PC-3 (cell line): ENCODE results near the gene DYSF. TPM values are rescaled to one million over a fixed set of nuclear protein-coding genes. Genes with fewer than 3 reads are reported as not detected.
A peak's percentile ranks its signal among the peaks of the same experiment; 100 is the strongest.

Source experiments
- ATAC-seq: fragments of 200-7000 bp; cut with Tn5 transposase; 2 replicates; pipeline ENCODE4 v1.9.1; 2020; ENCODE audit warnings: mild to moderate bottlenecking, moderate library complexity
- BruUV-seq: library from RNA; stranded (reverse); fragments of 400-500 nt; replicated peaks from 2 replicates; lab custom pipeline; 2021; lab: Mats Ljungman, UMichigan
- CTCF ChIA-PET: fragments of 300-600 bp; sonication (Branson Sonifier 250); formaldehyde crosslinking; loops from one replicate; lab custom pipeline; 2022; ENCODE audit warnings: antibody characterized with exemption; lab: Charles Lee
- POLR2A ChIA-PET: fragments of 300-600 bp; sonication (Branson Sonifier 250); formaldehyde crosslinking; loops from one replicate; lab custom pipeline; 2022; ENCODE audit warnings: antibody characterized with exemption; ENCODE audit not compliant: unreplicated experiment; lab: Charles Lee
- DNase-seq: peaks from one replicate; pipeline ENCODE4 v3.0.0-alpha.2; 2015
- H2AFZ ChIP-seq: fragments of 300-600 bp; sonication (generic); 2 replicates; pipeline ENCODE4 v1.6.0; 2016; ENCODE audit warnings: antibody characterized with exemption, low read length
- H3F3A ChIP-seq: fragments of 300-600 bp; sonication (generic); one replicate; pipeline ENCODE4 v1.6.0; 2017; ENCODE audit warnings: antibody characterized with exemption, low read length, control low read depth, mild to moderate bottlenecking; ENCODE audit not compliant: unreplicated experiment
- H3K27ac ChIP-seq: fragments of 300-600 bp; sonication (generic); 2 replicates; pipeline ENCODE4 v1.5.1; 2016; ENCODE audit warnings: mild to moderate bottlenecking, low read length
- H3K27me3 ChIP-seq: fragments of 300-600 bp; sonication (generic); 2 replicates; pipeline ENCODE4 v1.6.1; 2016; ENCODE audit warnings: low read length, mixed read lengths
- H3K36me3 ChIP-seq: fragments of 300-600 bp; sonication (generic); 2 replicates; pipeline ENCODE4 v1.6.1; 2016; ENCODE audit warnings: low read depth, mixed run types, low read length, mixed read lengths
- H3K4me1 ChIP-seq: fragments of 300-600 bp; sonication (generic); 2 replicates; pipeline ENCODE4 v1.5.1; 2016; ENCODE audit warnings: low read length; ENCODE audit not compliant: insufficient read depth
- H3K4me2 ChIP-seq: fragments of 300-600 bp; sonication (generic); 2 replicates; pipeline ENCODE4 v1.6.0; 2016; ENCODE audit warnings: low read length
- H3K4me3 ChIP-seq: fragments of 300-600 bp; sonication (generic); 2 replicates; pipeline ENCODE4 v1.5.1; 2016; ENCODE audit warnings: mild to moderate bottlenecking, low read length, mixed read lengths
- H3K79me2 ChIP-seq: fragments of 300-600 bp; sonication (generic); 2 replicates; pipeline ENCODE4 v1.6.1; 2017; ENCODE audit warnings: low read length, mixed read lengths
- H3K9ac ChIP-seq: fragments of 300-600 bp; sonication (generic); 2 replicates; pipeline ENCODE4 v1.6.0; 2016; ENCODE audit warnings: mild to moderate bottlenecking, low read length
- H3K9me2 ChIP-seq: fragments of 300-600 bp; sonication (generic); replicated peaks from 2 replicates; pipeline ENCODE4 v1.6.1; 2016; ENCODE audit warnings: mixed run types, low read length, mixed read lengths
- H3K9me3 ChIP-seq: fragments of 300-600 bp; sonication (generic); 2 replicates; pipeline ENCODE4 v1.6.1; 2016; ENCODE audit warnings: low read length, mixed read lengths
- H4K20me1 ChIP-seq: fragments of 300-600 bp; sonication (generic); 2 replicates; pipeline ENCODE4 v1.6.1; 2016; ENCODE audit warnings: low read length, mixed read lengths
- EZH2 ChIP-seq: fragments of 300-600 bp; sonication (generic); IDR thresholded peaks from one replicate; pipeline ENCODE4 v1.6.1; 2017; ENCODE audit warnings: antibody characterized with exemption, mild to moderate bottlenecking, low read length; ENCODE audit not compliant: unreplicated experiment
- EZH2phosphoT487 ChIP-seq: fragments of 300-600 bp; sonication (generic); IDR thresholded peaks from 2 replicates; pipeline ENCODE4 v1.6.1; 2018; ENCODE audit warnings: mild to moderate bottlenecking, antibody characterized with exemption, low read length, borderline replicate concordance
- intact Hi-C: fragments of 100-400 bp; cut with micrococcal nuclease; formaldehyde crosslinking; loops from 2 replicates; pipeline ENCODE4 v1.9.0; 2023
- total RNA-seq: library from RNA; depleted of rRNA; stranded (reverse); fragments of >200 nt; gene quantifications from 2 replicates; pipeline ENCODE4 v1.2.3, GENCODE V29; 2014
- TF ChIP-seq, protein P1 (sequence below): fragments of 300-600 bp; sonication (generic); conservative IDR thresholded peaks from 2 replicates; pipeline ENCODE4 v1.5.1; 2017; ENCODE audit warnings: antibody characterized with exemption, low read depth, mild to moderate bottlenecking, low read length

Gene DYSF
- total RNA-seq, 1 experiment from 2014 or later: 13.0 TPM

DNA sequence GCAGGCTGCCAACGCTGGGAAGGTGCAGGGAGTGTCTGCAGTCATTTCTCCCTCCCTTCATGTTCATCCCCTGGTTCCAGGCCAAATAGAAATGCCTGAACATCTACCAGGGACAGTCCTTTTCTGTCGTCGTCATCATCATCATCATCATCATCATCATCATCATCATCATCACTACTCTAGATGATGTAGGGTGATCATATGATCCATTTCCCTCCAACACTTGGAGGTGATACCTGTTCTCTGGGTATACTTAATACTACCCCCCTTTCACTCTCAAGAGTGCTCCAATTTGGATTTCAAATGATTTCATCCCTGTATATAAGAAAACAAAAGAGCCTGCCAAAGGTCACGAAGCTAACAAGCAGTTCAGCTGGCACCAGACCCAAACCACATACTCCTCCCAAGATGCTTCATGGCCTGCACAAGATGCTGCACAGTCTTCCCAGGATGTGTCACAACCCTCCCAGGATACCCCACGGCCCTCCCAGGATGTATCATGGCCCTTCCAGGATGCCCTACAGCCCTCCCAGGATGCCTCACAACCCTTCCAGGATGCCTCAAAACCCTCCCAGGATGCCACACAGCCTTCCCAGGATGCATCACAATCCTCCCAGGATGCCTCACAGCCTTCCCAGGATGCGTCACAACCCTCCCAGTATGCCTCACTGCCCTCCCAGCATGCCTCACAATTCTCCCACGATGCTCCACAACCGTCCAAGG is 257.9 kb downstream of the DYSF start:
- intact Hi-C loops: no loop called here
- H3K4me2 ChIP-seq: no peak overlapping the region
- no peaks in the 10 kb centered on the region for H3K27me3 ChIP-seq
- no peaks in the 10 kb centered on the region for H3K79me2 ChIP-seq
- H2AFZ ChIP-seq: no peak overlapping the region
- TF ChIP-seq EZH2 (no peak), EZH2phosphoT487 (no peak)
- TF ChIP-seq, protein P1, sequence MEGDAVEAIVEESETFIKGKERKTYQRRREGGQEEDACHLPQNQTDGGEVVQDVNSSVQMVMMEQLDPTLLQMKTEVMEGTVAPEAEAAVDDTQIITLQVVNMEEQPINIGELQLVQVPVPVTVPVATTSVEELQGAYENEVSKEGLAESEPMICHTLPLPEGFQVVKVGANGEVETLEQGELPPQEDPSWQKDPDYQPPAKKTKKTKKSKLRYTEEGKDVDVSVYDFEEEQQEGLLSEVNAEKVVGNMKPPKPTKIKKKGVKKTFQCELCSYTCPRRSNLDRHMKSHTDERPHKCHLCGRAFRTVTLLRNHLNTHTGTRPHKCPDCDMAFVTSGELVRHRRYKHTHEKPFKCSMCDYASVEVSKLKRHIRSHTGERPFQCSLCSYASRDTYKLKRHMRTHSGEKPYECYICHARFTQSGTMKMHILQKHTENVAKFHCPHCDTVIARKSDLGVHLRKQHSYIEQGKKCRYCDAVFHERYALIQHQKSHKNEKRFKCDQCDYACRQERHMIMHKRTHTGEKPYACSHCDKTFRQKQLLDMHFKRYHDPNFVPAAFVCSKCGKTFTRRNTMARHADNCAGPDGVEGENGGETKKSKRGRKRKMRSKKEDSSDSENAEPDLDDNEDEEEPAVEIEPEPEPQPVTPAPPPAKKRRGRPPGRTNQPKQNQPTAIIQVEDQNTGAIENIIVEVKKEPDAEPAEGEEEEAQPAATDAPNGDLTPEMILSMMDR: no peak
- H3K4me3 ChIP-seq: no peak overlapping the region
- ChIA-PET POLR2A (no interaction called here), CTCF (no interaction called here)
- BruUV-seq: no TSS peak
- no peaks in the 10 kb centered on the region for H3K9me2 ChIP-seq
- H3F3A ChIP-seq: no peaks in the 10 kb centered on the region
- no peaks in the 10 kb centered on the region for H4K20me1 ChIP-seq
- no peak overlapping the region for H3K9ac ChIP-seq
- H3K9me3 ChIP-seq: no peaks in the 10 kb centered on the region
- peak; percentile 11 for DNase-seq
- H3K36me3 ChIP-seq: no peaks in the 10 kb centered on the region
- no peak overlapping the region for H3K27ac ChIP-seq
- ATAC-seq: 0 out of 2 replicates have a peak, but pooled peaks have one; percentile 22
- H3K4me1 ChIP-seq: peaks cover 5% of the 10 kb centered on the region

DNA sequence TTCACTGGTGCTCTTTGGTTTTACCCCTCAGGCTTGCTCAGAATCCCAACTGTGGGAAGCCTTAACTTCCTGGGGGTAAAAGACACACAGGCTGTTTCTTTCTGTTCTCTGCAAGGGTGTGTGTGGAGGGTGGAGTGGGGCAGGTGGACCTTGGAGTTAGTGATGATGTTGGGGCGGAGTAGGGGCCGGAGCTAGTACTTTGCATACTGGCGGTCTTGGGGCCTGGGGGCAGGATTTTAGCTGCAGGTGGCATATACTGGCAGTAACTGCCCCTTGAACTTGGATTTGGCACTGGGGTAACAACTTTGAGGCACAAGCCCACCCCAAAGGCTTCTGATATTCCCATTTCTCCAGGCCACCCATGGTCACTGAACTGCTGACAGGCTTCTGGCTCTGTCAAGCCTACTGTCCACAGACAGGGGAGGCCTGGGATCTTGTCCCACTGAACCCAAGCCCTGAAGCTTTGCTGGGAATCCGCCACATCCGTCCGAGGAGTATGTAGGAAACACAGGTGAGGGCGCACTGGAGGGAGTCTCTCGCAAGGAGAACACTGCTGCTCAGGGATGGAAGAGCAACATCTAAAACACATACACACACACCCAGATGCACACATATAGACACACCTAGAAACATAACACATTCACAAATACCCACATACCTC is 258.9 kb downstream of the DYSF start:
- no TSS peak for BruUV-seq
- H3K27me3 ChIP-seq: no peaks in the 10 kb centered on the region
- H3K27ac ChIP-seq: no peak overlapping the region
- ATAC-seq (no peak), DNase-seq (no peak)
- no peak overlapping the region for H3K9ac ChIP-seq
- H3K79me2 ChIP-seq: no peaks in the 10 kb centered on the region
- H4K20me1 ChIP-seq: no peaks in the 10 kb centered on the region
- ChIA-PET POLR2A (no interaction called here), CTCF (no interaction called here)
- H3K36me3 ChIP-seq: no peaks in the 10 kb centered on the region
- no peak overlapping the region for H2AFZ ChIP-seq
- H3K4me2 ChIP-seq: no peak overlapping the region
- TF ChIP-seq EZH2: no peak
- no peak for TF ChIP-seq EZH2phosphoT487
- TF ChIP-seq, protein P1: no peak
- intact Hi-C loops: no loop called here
- H3K4me1 ChIP-seq: peaks cover 14% of the 10 kb centered on the region
- H3F3A ChIP-seq: no peaks in the 10 kb centered on the region
- H3K9me2 ChIP-seq: no peaks in the 10 kb centered on the region
- H3K9me3 ChIP-seq: no peaks in the 10 kb centered on the region
- no peak overlapping the region for H3K4me3 ChIP-seq
